A549 (cell line): ENCODE results near the gene CACNA2D2. TPM values are rescaled to one million over a fixed set of nuclear protein-coding genes. Genes with fewer than 3 reads are reported as not detected.

Source experiments
- ATAC-seq, 2 experiments: fragments of 200-7000 bp in 1 of 2; fragments of >200 bp in 1 of 2; cut with Nextera tagmentation in 1 of 2; cut with Tn5 transposase in 1 of 2; 3 replicates each; pipeline versions ENCODE4 v1.8.0 to v1.9.1; 2018 to 2020; ENCODE audit warnings: mild to moderate bottlenecking in 1 of 2, moderate library complexity in 1 of 2
- CTCF ChIA-PET: fragments of 300-600 bp; sonication (Branson Sonifier 250); formaldehyde crosslinking; extraction: SDS; loops from one replicate; lab custom pipeline; 2021; ENCODE audit warnings: antibody characterized with exemption, inconsistent platforms; lab: Yijun Ruan, JAX
- POLR2A ChIA-PET: fragments of 350-600 bp; formaldehyde crosslinking; extraction: SDS; loops from one replicate; lab custom pipeline; 2021; ENCODE audit warnings: antibody characterized with exemption, inconsistent platforms; lab: Yijun Ruan, JAX
- DNase-seq, 2 experiments: peaks; one replicate each; pipeline versions ENCODE4 v3.0.0 to v3.0.0-alpha.2; 2011 to 2016; ENCODE audit warnings: low read depth in 1 of 2, low spot score in 1 of 2
- FAIRE-seq: peaks from 2 replicates; lab custom pipeline; 2011; peaks lifted over from hg19 to GRCh38; lab: Jason Lieb, UNC
- H3K27ac ChIP-seq, 2 experiments: fragments of >200 bp; sonication (Bioruptor Twin); formaldehyde crosslinking; 3 replicates each; pipeline ENCODE4 v1.5.1; 2016 to 2017
- H3K4me1 ChIP-seq: fragments of >200 bp; sonication (Bioruptor Twin); formaldehyde crosslinking; 3 replicates; pipeline ENCODE4 v1.6.1; 2016
- H3K4me2 ChIP-seq: fragments of >200 bp; sonication (Bioruptor Twin); formaldehyde crosslinking; 3 replicates; pipeline ENCODE4 v1.6.1; 2016
- H3K4me3 ChIP-seq: fragments of >200 bp; sonication (Bioruptor Twin); formaldehyde crosslinking; 3 replicates; pipeline ENCODE4 v1.5.1; 2016
- H3K9me3 ChIP-seq: fragments of >200 bp; sonication (Bioruptor Twin); formaldehyde crosslinking; 3 replicates; pipeline ENCODE4 v1.6.1; 2016
- CBX2 ChIP-seq: fragments of 200-600 bp; sonication (generic); IDR thresholded peaks from 2 replicates; pipeline ENCODE4 v1.6.1; 2016; ENCODE audit warnings: low read depth, mild to moderate bottlenecking, borderline replicate concordance
- EHMT2 ChIP-seq: fragments of 200-600 bp; sonication (generic); IDR thresholded peaks from 2 replicates; pipeline ENCODE4 v1.6.1; 2016; ENCODE audit warnings: antibody characterized with exemption, low read depth, mild to moderate bottlenecking, moderate library complexity
- EP300 ChIP-seq, 2 experiments: fragments of >200 bp; sonication (Bioruptor Twin); formaldehyde crosslinking; IDR thresholded peaks; 2 replicates in 1 of 2; 3 replicates in 1 of 2; pipeline ENCODE4 v1.6.1; 2016 to 2017
- ESRRA ChIP-seq: fragments of 150-350 bp; IDR thresholded peaks from 2 replicates; pipeline ENCODE4 v1.6.1; 2014; ENCODE audit warnings: mild to moderate bottlenecking, low read length, borderline replicate concordance
- FOSL2 ChIP-seq, 2 experiments: fragments of 450-650 bp in 1 of 2; fragments of >200 bp in 1 of 2; sonication (Bioruptor Twin) in 1 of 2; formaldehyde crosslinking; IDR thresholded peaks; 2 replicates each; pipeline versions ENCODE4 v1.5.0 to v1.6.1; 2016 to 2020; ENCODE audit warnings: mild to moderate bottlenecking in 1 of 2, moderate library complexity in 1 of 2
- GATA3 ChIP-seq: IDR thresholded peaks from 2 replicates; pipeline ENCODE4 v1.6.1; 2012; ENCODE audit warnings: borderline replicate concordance
- HDAC2 ChIP-seq: fragments of 200-600 bp; sonication (generic); IDR thresholded peaks from 2 replicates; pipeline ENCODE4 v1.6.1; 2016
- HOXA7 ChIP-seq: fragments of 250-450 bp; sonication (Bioruptor Pico); IDR thresholded peaks from 2 replicates; pipeline ENCODE4 v1.5.0; 2020; ENCODE audit warnings: mild to moderate bottlenecking, moderate library complexity
- HOXB13 ChIP-seq: fragments of 250-450 bp; sonication (Bioruptor Pico); IDR thresholded peaks from 2 replicates; pipeline ENCODE4 v1.5.0; 2020; ENCODE audit warnings: low read depth, mild to moderate bottlenecking, moderate library complexity
- JUN ChIP-seq, 2 experiments: fragments of >200 bp; sonication (Bioruptor Twin); formaldehyde crosslinking; IDR thresholded peaks; 2 replicates in 1 of 2; 3 replicates in 1 of 2; pipeline ENCODE4 v1.6.1; 2016 to 2017
- JUNB ChIP-seq: fragments of >200 bp; sonication (Bioruptor Twin); formaldehyde crosslinking; IDR thresholded peaks from 2 replicates; pipeline ENCODE4 v1.6.1; 2016
- MAFK ChIP-seq: fragments of 450-650 bp; IDR thresholded peaks from 2 replicates; pipeline ENCODE4 v1.6.1; 2014; ENCODE audit not compliant: partially characterized antibody
- MAZ ChIP-seq: fragments of 150-350 bp; IDR thresholded peaks from 2 replicates; pipeline ENCODE4 v1.6.1; 2014; ENCODE audit warnings: antibody characterized with exemption, low read depth, low read length, borderline replicate concordance
- NR3C1 ChIP-seq: fragments of >200 bp; sonication (Bioruptor Twin); formaldehyde crosslinking; IDR thresholded peaks from 3 replicates; pipeline ENCODE4 v1.6.1; 2017
- RCOR1 ChIP-seq: fragments of 150-350 bp; IDR thresholded peaks from 2 replicates; pipeline ENCODE4 v1.6.1; 2014; ENCODE audit warnings: antibody characterized with exemption, low read length, low read depth
- REST ChIP-seq: fragments of 200-600 bp; sonication (generic); IDR thresholded peaks from 2 replicates; pipeline ENCODE4 v1.6.1; 2016; ENCODE audit warnings: antibody characterized with exemption, mild to moderate bottlenecking, moderate library complexity
- SMC3 ChIP-seq: fragments of >200 bp; sonication (Bioruptor Twin); formaldehyde crosslinking; IDR thresholded peaks from 3 replicates; pipeline ENCODE4 v1.6.1; 2018; ENCODE audit warnings: inconsistent platforms
- TFCP2L1 ChIP-seq: fragments of 250-450 bp; sonication (Bioruptor Pico); IDR thresholded peaks from 2 replicates; pipeline ENCODE4 v1.5.0; 2021; ENCODE audit warnings: mild to moderate bottlenecking
- TP53 ChIP-seq: fragments of 250-450 bp; sonication (Bioruptor Pico); IDR thresholded peaks from 2 replicates; pipeline ENCODE4 v1.5.0; 2021; ENCODE audit warnings: mild to moderate bottlenecking, moderate library complexity
- USF2 ChIP-seq: fragments of 450-650 bp; IDR thresholded peaks from 2 replicates; pipeline ENCODE4 v1.6.1; 2014; ENCODE audit warnings: antibody characterized with exemption
- ZC3H11A ChIP-seq: fragments of 450-650 bp; IDR thresholded peaks from 2 replicates; pipeline ENCODE4 v1.6.1; 2014; ENCODE audit warnings: antibody characterized with exemption, mild to moderate bottlenecking
- WGBS: methylation state at CpG from one replicate; pipeline ENCODE4 v1.1.6; 2017; ENCODE audit errors: missing lambda C conversion rate; 5-methylcytosine and 5-hydroxymethylcytosine counted together
- polyA plus RNA-seq, 4 experiments: library from polyadenylated mRNA; depleted of rRNA in 3 of 4; stranded (reverse); fragments of >200 nt; fragmentation: RNase III in 1 of 4; extraction: RNeasy Plus Mini Kit Qiagen cat#74134 plus additional on column Dnase treatment in 1 of 4; gene quantifications; 2 replicates in 3 of 4; 3 replicates in 1 of 4; pipeline ENCODE4 v1.2.3, GENCODE V29; 2011 to 2017

Gene CACNA2D2
- polyA plus RNA-seq, 2 of the 4 experiments (the other 2 are of a cell fraction): 0.21 to 0.75 TPM

- TF ChIP-seq ZC3H11A (no peak), EHMT2 (no peak), SMC3 (no peak), HOXB13 (CRISPR knock-in tag) (no peak), NR3C1 (no peak), GATA3 (no peak), CBX2 (no peak), HDAC2 (no peak), TFCP2L1 (CRISPR knock-in tag) (no peak), ESRRA (no peak), USF2 (no peak), HOXA7 (no peak), EP300 (IDR thresholded peaks at IDR 0.05) (no peak), JUNB (no peak), MAFK (no peak), RCOR1 (no peak), REST (no peak), JUN (IDR thresholded peaks at IDR 0.05) (no peak)
- POLR2A ChIA-PET: no interaction called here
- CTCF ChIA-PET: interaction anchor here (1.9 kb wide), 1 partner anchor 11 kb away, joined by 11 read pairs; no protein-coding TSS in a partner anchor
- Histone ChIP-seq H3K4me1 (no peaks in the 10 kb centered on the region), H3K9me3 (no peaks in the 10 kb centered on the region), H3K4me3 (no peak overlapping the region), H3K4me2 (no peak overlapping the region), H3K27ac (no peak overlapping the region)
- 57% methylated on average over 9 of the region's 9 CpGs for WGBS
- FAIRE-seq (no peak), ATAC-seq (peak in 1 of 2 experiments; percentile 43; a peak in 2 of 6 replicates), DNase-seq (no peak)
Measured at GRCh38 chr3:50532062-50532705, 28.8 kb upstream of the CACNA2D2 start.

GRCh38 chr3:50531201-50531600 lies 27.8 kb upstream of the CACNA2D2 start:
- Histone ChIP-seq H3K27ac (no peak overlapping the region), H3K4me3 (no peak overlapping the region), H3K4me2 (no peak overlapping the region), H3K4me1 (no peaks in the 10 kb centered on the region), H3K9me3 (no peaks in the 10 kb centered on the region)
- POLR2A ChIA-PET: no interaction called here
- 100% methylated on average over 1 of the region's 4 CpGs for WGBS
- FAIRE-seq (no peak), DNase-seq (no peak), ATAC-seq (no peak)
- TF ChIP-seq MAZ (no peak), MAFK (no peak), NR3C1 (no peak), FOSL2 (IDR thresholded peaks at IDR 0.05) (no peak), FOSL2 (CRISPR knock-in tag; IDR thresholded peaks at IDR 0.05) (no peak), TP53 (CRISPR knock-in tag) (no peak), JUN (IDR thresholded peaks at IDR 0.05) (no peak), EP300 (IDR thresholded peaks at IDR 0.05) (no peak), JUNB (no peak)
- CTCF ChIA-PET: interaction anchor here (1.9 kb wide), 1 partner anchor 12 kb away, joined by 11 read pairs; no protein-coding TSS in a partner anchor
